AG09319 (cell line): Measurements from ENCODE around the gene GOPC.

Experiments
- DNase-seq: peaks from one replicate; pipeline ENCODE4 v3.0.0-alpha.2; 2010; ENCODE audit warnings: low read depth; ENCODE audit errors: extremely low read depth
- CTCF ChIP-seq: IDR thresholded peaks from 2 replicates; pipeline ENCODE4 v1.5.1; 2011; ENCODE audit warnings: low read depth, mild to moderate bottlenecking, inconsistent platforms, low read length, moderate library complexity

Gene GOPC

GRCh38 chr6:117619178-117619577 is 16.9 kb upstream of the GOPC start:
- DNase-seq: no peak
- TF ChIP-seq CTCF: no peak

GRCh38 chr6:117617210-117618035 is 15.1 kb upstream of the GOPC start:
- no peak for TF ChIP-seq CTCF
- no peak for DNase-seq

GRCh38 chr6:117616391-117617209 is 14.3 kb upstream of the GOPC start:
- no peak for TF ChIP-seq CTCF
- no peak for DNase-seq

GRCh38 chr6:117615750-117616390 is 13.6 kb upstream of the GOPC start:
- no peak for TF ChIP-seq CTCF
- DNase-seq: no peak

GRCh38 chr6:117613920-117614560 is 11.7 kb upstream of the GOPC start:
- DNase-seq: no peak
- no peak for TF ChIP-seq CTCF

DNA sequence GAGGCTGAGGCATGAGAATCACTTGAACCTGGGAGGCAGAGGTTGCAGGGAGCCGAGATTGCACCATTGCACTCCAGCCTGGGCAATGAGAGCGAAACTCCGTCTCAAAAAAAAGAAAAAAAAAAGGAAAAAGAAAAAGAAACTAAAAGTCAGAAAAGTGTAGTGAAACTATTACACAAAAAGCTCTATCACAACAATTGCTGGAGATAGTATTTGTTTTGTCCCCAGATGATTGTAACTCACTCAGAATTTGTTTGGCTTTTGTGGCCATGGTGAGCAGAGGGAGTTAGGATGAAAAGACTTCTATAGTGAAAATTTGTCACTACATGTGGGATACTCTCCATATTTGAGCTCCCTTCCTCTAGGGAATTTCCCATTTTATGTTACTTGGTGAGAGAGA is 5.2 kb upstream of the GOPC start:
- TF ChIP-seq CTCF: no peak
- no peak for DNase-seq
